Stimulated activated CD8-positive, alpha-beta memory T cell treated with anti-CD3 and anti-CD28 coated beads, Interleukin-15, amount 100 ng/mL, for 48 hours (primary cell): ENCODE measurements around the gene RASL10A.
"Not testable (repeated sequence)": the region's sequence is repeated elsewhere in the genome, so short reads cannot be mapped to it uniquely, and the experiment has no call there.

Experiments used
- DNase-seq, 2 donors: peaks; one replicate each; pipeline ENCODE4 v3.0.0-alpha.2; 2020; ENCODE audit warnings: low read depth in 2 of 2

The RASL10A gene, protein sequence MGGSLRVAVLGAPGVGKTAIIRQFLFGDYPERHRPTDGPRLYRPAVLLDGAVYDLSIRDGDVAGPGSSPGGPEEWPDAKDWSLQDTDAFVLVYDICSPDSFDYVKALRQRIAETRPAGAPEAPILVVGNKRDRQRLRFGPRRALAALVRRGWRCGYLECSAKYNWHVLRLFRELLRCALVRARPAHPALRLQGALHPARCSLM

DNA sequence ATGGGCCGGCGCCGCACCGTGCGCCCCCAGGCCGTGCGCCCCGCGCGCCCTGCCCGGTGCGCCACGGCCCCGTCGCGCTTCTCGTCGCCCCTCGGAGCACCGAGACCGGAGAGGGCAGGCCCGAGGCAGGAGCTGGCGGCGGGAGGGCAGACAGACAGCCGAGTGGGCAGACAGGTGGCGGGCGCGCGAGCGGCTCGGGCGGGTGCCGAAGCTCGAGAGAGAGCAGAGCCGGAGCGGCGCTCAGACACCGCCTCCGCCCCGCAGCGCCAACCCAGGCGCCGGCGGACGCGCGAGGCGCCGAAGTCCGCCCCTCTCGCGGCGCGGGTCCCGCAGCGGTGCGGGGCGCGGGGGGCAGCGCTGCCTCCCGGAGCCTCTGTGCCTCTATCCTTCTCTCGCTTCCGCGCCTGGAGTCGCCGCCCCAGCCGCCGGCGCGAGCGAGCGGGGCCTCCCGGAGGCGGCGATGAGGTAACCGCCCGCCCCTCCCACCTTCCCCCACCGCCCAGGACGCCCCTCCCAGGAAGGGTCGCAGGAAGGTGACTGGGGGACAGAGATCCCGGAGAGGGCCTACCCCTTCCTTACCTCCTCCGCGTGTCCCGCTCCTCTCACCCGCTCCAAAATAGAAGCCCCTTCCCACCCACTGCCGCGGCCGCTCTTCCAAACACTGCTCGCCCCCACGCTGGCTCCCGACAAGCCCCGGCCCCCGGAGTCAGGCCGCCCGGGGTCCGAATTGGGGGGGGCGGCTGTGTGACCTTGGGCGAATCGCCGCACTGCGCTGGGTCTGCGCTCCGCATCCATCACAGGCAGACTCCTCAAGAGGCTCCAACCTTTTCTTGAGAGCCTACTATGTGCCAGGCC is at the start of gene RASL10A:
TSS of gene RASL10A (minus strand) at position 412 of the 855 bp plus-strand sequence. CDS start 451 bp downstream, outside the sequence.
- no peak for DNase-seq

DNA sequence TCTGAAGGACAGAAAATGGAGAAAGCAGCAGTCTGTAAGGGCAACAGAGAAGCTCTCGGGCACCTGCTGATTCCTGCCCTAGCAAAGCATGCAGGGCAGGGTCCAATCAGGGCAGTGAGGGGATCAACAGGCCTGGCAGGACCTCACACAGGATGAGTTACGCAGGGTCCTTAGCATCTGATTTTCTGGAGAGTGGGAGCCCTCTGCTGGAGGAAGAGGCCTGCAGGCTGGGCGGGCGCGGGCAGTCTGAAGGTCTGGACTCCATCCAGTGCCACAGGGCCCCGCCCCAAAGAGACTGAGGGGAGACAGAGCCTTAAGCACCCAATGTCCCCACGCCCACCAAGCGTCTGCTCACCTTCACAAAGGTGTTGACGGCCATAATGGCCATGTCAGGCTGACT is 44.0 kb upstream of the RASL10A start:
- no peak for DNase-seq

- not testable (repeated sequence) for DNase-seq
Measured at GRCh38 chr22:29357193-29357890, 41.8 kb upstream of the RASL10A start.

DNA sequence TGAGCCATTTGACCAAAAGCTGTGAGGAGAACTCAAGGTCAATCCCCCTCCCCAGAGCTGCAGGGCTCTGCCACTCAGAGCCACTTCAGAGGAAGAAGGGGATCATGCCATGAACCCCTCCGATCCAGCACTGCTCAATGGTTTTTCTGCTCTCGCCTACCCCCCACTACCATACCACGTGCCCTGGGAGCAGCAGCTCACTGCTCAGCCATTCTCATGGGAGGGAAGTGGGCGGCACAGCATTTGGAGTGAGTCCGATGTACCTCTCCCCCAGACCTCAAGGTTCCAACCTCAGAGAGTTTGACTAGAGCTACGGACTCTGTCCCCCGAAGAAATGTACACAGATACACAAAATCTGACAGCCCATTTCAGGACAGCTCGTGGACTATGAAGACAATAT is 38.4 kb upstream of the RASL10A start:
- no peak for DNase-seq

DNA sequence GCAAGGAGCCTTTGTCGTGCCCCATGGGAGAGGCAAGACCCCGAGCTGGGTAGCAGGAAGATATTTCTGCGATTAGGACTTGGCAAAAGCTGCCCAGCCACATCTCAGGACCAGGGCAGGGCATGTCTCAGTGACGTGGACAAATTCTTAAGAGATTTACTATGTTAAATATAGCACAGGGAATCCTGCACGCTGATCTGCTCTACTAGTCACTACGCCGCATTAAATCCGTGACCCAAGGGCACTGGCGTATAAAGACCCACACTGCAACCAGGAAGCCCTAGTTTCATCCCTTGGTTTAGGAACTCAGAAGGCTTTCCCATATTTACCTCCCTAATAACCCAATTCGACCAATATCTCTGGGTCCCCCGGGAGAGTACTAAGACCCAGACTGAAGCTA is 37.8 kb upstream of the RASL10A start:
- no peak for DNase-seq

GRCh38 chr22:29352778-29353177 is 37.3 kb upstream of the RASL10A start:
- no peak for DNase-seq

DNA sequence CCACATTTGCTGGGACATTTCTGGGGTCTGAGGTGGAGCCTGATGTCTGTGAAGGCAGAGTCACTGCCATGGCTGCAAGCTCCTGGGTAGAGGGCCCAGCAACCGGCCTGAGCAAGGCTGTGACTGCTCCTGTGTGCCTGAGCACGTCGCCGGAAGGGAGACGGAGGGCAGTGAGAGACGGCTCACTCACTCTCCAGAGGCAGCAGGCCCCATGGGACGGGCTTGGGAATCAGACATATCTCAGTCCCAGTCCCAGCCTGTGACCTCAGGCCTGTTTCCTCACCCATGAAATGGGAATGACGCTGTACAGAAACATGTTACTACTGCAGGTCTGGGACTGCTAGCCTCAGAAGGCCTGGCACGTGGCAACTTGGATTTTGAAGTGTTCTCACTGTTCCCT is 36.4 kb upstream of the RASL10A start:
- DNase-seq = no peak

GRCh38 chr22:29351042-29351441 is 35.5 kb upstream of the RASL10A start:
- no peak for DNase-seq

DNA sequence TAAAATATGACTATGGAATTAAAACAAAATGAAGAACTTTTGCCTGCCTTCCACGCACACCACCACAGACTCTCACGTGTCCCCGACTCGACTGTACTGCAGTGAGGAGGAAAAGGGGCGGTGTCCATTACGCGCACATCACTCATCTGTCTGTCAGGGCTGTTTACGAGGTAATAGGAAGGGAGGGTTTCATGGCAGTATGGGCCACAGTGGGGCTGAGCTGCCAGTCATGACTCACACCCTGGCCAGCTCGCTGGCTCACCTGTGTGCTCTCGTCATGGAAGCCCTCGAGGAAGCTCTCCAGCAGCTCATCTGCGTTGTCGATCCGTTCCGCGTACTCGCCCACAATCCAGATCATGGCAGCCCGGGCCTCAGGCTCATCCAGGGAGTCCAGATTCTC is 33.5 kb upstream of the RASL10A start:
- DNase-seq = no peak

- no peak for DNase-seq
Measured at GRCh38 chr22:29348041-29348440, 32.5 kb upstream of the RASL10A start.

- no peak for DNase-seq
Measured at GRCh38 chr22:29346659-29347058, 31.2 kb upstream of the RASL10A start.

DNA sequence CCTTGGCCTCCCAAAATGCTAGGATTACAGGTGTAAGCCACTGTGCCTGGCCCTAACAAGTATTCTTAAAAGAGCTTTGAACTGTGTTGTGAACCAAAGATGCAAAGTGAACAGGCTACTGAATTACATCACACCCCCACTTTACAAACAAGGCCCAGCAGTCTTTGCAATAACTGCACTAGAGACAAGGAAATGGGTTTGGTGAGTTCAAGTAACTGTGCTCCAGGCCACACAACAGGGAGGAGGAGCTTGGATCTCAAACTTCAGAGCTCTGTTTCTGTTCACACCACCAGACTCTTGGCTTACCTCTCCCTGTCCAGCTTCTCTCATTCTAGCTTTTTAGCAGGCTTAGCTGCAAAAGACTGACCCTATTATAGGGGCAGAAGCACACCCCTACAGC is 30.4 kb upstream of the RASL10A start:
- DNase-seq = no peak

DNA sequence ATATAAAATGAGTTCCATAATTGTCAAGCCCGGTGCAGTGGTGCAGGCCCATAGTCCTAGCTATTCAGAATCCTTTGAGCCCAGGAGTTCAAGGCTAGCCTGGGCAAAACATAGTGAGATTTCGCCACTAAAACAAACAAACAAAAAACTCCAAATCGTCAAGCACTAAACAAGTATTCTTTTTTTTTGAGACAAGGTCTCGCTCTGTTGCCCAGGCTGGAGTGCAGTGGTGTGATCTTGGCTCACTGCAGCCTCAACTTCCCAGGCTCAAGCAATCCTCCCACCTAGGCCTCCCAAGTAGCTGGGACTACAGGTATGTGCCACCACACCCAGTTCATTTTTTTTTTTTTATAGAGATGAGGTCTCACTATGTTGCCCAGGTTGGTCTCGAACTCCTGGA is 29.4 kb upstream of the RASL10A start:
- DNase-seq = not testable (repeated sequence)

- no peak for DNase-seq
Measured at GRCh38 chr22:29344137-29344536, 28.6 kb upstream of the RASL10A start.

GRCh38 chr22:29343313-29343805 is 27.9 kb upstream of the RASL10A start:
- DNase-seq = no peak

GRCh38 chr22:29342577-29343312 is 27.2 kb upstream of the RASL10A start:
- no peak for DNase-seq

DNA sequence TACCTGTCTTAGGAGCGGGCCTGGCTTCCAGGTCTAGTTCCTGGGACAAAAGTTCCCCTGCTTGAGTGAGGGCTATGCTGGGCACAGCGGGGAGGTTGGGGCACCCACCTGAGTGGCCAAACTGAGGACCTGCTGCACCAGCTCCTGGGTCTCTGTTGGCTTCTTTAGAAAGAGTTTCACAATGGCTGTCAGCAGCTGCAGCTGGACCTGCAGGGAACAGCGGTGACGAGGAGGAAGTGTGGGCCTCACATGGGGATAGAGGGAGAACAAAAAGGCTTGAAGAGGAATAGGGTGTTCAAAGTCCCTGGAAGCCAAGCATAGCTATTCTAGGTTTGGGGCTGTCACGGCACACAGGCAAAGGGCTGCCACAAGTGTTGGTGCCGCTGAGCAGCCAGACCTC is 26.7 kb upstream of the RASL10A start:
- DNase-seq = no peak

GRCh38 chr22:29341849-29342127 is 26.3 kb upstream of the RASL10A start:
- DNase-seq = no peak

DNA sequence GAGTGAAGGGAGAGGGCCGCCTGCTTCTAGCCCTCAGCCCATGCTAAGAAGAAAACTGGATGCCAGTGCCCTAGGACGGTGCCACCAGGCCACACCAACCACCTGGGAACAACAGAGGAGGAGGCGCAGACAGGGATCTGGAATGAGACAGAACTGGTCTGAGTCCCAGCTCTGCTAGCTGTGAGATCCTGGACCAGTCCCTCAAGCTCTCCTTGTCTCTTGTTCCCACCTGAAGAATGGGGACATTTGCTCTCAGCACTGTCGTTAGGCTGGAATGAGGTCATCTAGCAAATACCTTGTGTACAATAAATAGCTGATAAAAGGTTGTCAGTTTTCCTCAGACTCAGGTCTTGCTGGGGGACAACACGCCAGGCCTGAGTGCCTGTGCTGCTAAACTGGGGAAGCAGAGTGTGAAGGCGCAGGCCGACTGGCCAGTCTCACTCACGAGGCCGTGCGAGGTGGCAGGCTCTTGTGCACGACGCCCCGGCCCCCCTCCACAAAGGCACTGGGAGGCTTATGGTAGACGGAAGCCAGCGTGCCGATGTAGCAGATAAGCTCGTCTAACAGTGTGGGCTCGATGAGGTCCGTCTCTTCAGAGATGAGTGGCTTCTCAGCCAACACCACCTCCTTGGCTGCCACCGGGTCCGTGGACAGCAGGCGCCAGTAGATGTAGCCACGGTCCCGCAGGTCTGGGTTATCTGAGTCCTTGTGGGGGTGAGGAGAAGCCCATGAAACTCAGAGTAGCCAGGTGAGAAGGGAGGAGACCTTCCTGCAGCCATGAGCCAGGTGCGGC is 25.8 kb upstream of the RASL10A start:
- no peak for DNase-seq

GRCh38 chr22:29340566-29340965 is 25.1 kb upstream of the RASL10A start:
- DNase-seq = no peak
